Measurements from ENCODE around the gene MORC1. TPM values are rescaled to one million over a fixed set of nuclear protein-coding genes. Genes with fewer than 3 reads are reported as not detected.

Gene MORC1
- total RNA-seq, 1 experiment from 2014 or later: not detected

DNA sequence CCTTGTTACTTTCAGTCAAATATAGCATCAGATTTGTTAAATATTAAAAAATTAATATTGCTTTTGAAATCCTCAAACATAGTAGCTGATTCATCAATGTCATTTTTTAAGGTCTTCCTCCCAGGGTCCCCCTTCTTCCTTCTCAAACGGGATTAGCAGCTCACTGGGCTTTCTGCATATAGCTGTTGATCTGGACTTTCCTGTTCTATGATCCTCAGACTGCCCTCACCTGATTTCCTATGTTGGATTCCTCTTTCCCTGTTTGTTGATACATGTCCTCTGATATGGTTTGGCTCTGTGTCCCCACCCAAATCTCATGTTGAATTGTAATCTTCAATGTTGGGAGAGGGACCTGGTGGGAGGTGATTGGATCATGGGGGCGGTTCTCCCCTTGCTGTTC is 170.1 kb downstream of the MORC1 start:
- H3K27me3 ChIP-seq (replicated peaks; ENCODE audit: control insufficient read depth, insufficient read depth, low read length): no peaks in the 10 kb centered on the region
- no peaks in the 10 kb centered on the region for H3K27me3 Mint-ChIP-seq (ENCODE audit: insufficient read depth, unreplicated experiment)
- H3K36me3 Mint-ChIP-seq (ENCODE audit: insufficient read depth, unreplicated experiment): no peaks in the 10 kb centered on the region
- peaks cover 10% of the 10 kb centered on the region for H3K9me3 Mint-ChIP-seq (ENCODE audit: unreplicated experiment)
- CTCF ChIA-PET: no interaction called here
- peaks cover 12% of the 10 kb centered on the region for H3K4me1 Mint-ChIP-seq (ENCODE audit: low read depth, unreplicated experiment)
- POLR2A ChIA-PET: no interaction called here
- no peak overlapping the region for H3K4me3 ChIP-seq (ENCODE audit: low read depth, low read length)
- H3K4me1 ChIP-seq: peaks cover 8% of the 10 kb centered on the region
- H3K4me3 Mint-ChIP-seq (ENCODE audit: unreplicated experiment): no peak overlapping the region
- H3K27ac Mint-ChIP-seq (ENCODE audit: unreplicated experiment): peak overlapping the region; percentile 60
- no peak for DNase-seq
- TF ChIP-seq, protein P1, sequence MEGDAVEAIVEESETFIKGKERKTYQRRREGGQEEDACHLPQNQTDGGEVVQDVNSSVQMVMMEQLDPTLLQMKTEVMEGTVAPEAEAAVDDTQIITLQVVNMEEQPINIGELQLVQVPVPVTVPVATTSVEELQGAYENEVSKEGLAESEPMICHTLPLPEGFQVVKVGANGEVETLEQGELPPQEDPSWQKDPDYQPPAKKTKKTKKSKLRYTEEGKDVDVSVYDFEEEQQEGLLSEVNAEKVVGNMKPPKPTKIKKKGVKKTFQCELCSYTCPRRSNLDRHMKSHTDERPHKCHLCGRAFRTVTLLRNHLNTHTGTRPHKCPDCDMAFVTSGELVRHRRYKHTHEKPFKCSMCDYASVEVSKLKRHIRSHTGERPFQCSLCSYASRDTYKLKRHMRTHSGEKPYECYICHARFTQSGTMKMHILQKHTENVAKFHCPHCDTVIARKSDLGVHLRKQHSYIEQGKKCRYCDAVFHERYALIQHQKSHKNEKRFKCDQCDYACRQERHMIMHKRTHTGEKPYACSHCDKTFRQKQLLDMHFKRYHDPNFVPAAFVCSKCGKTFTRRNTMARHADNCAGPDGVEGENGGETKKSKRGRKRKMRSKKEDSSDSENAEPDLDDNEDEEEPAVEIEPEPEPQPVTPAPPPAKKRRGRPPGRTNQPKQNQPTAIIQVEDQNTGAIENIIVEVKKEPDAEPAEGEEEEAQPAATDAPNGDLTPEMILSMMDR (IDR thresholded peaks at IDR 0.05; ENCODE audit: insufficient read depth in 1 of 2, low read depth in 1 of 2, low read length in 1 of 2, severe bottlenecking in 1 of 2, unreplicated experiment in 1 of 2): no peak
- no peaks in the 10 kb centered on the region for H3K36me3 ChIP-seq (ENCODE audit: control insufficient read depth, insufficient read depth, low read length)
- no peaks in the 10 kb centered on the region; the same call in 1 of the 2 replicates for H3K9me3 ChIP-seq
- intact Hi-C loops (cut with micrococcal nuclease; ENCODE audit: unreplicated experiment): loop anchor here (2.0 kb wide), 1 partner anchor 19 kb away; no protein-coding TSS in a partner anchor
- no TSS peak for BruUV-seq (replicated peaks)

DNA sequence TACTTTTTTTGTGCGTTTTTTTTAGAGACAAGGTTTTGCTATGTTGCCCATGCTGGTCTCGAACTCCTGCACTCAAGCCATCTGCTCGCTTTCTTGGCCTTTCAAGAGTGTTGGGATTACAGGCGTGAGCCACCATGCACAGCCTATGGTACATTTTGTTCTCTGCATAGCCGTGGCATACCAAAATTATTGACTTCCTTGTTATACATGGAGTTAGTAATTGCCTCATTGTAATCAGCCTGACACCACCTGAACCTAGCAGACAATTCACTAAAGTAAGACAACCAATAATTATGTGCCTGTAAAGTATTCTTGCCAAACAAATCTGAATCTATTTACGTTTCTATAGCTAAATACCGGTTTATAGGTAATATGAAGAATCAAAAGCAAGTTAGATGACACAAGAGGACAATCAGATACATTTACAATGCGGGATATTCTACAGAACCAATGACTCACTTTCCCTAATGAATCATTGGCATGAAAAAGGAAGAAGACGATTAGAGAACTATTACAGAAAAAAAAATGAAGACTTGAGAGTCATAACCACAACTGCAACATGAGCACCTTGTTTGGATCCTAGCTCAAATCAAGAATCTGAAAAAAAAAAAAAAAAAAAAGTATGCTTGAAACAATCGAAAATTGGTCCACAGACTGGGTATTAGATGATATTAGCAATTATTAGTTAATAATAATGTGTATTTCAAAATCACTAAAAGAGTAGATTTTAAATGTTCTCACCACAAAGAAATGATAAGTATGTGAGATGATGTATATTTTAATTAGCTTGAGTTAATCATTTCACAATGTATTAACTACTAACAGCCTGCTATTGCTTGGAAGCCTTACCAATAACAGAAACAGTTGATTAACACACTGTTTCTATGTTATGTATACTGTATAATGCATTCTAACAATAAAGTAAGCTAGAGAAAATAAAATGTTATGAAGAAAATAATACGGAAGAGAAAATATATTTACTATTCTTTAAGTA is 171.3 kb downstream of the MORC1 start:
- Mint-ChIP-seq H3K4me1 (ENCODE audit: low read depth, unreplicated experiment) (peaks cover 20% of the 10 kb centered on the region), H3K27me3 (ENCODE audit: insufficient read depth, unreplicated experiment) (no peaks in the 10 kb centered on the region), H3K27ac (ENCODE audit: unreplicated experiment) (no peak overlapping the region), H3K36me3 (ENCODE audit: insufficient read depth, unreplicated experiment) (no peaks in the 10 kb centered on the region), H3K9me3 (ENCODE audit: unreplicated experiment) (peaks cover 10% of the 10 kb centered on the region), H3K4me3 (ENCODE audit: unreplicated experiment) (no peak overlapping the region)
- ChIA-PET POLR2A (no interaction called here), CTCF (interaction anchor here (0.6 kb wide), 1 partner anchor 43 kb away, joined by 3 read pairs; no protein-coding TSS in a partner anchor)
- no peak for DNase-seq
- H3K27me3 ChIP-seq (replicated peaks; ENCODE audit: control insufficient read depth, insufficient read depth, low read length): no peaks in the 10 kb centered on the region
- peaks cover 20% of the 10 kb centered on the region for H3K4me1 ChIP-seq
- no peak overlapping the region for H3K4me3 ChIP-seq (ENCODE audit: low read depth, low read length)
- no peaks in the 10 kb centered on the region; the same call in 1 of the 2 replicates for H3K9me3 ChIP-seq
- TF ChIP-seq, protein P1 (IDR thresholded peaks at IDR 0.05; ENCODE audit: insufficient read depth in 1 of 2, low read depth in 1 of 2, low read length in 1 of 2, severe bottlenecking in 1 of 2, unreplicated experiment in 1 of 2): no peak
- H3K36me3 ChIP-seq (ENCODE audit: control insufficient read depth, insufficient read depth, low read length): no peaks in the 10 kb centered on the region
- BruUV-seq (replicated peaks): no TSS peak
- intact Hi-C loops (cut with micrococcal nuclease; ENCODE audit: unreplicated experiment): loop anchor here (2.0 kb wide), 1 partner anchor 18 kb away; no protein-coding TSS in a partner anchor

DNA sequence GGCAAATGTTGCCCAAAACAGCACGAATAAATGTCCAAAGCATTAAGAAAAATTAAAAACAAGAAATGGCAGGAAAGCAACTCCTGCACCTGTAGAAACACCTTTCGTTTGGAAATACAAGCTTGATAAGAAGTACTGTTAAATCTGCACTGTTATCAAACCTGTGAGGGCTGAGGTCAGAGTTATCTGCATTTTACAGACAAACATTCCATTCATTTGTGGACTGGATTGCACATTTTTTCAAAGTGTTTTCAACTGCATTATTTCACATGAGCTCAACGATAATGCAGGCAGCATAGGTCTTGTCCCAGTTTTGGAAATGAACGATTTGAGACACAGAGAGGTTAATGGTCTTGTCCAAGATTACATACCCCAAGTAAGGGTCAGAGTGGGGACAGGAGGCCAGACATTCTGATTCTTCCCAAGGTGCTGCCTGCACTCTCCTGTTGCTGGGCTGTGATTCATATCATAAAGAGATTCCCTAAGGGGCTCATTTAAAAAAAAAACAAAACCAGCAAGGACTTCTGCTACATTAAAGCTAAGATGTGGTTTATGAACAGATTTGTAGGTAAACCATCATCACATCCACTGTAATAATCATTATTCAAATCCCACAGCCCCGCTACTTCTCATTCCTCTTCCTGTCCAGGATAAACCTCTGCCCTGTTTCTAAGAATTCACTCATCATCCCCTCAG is 177.2 kb downstream of the MORC1 start:
- Histone ChIP-seq H3K36me3 (ENCODE audit: control insufficient read depth, insufficient read depth, low read length) (no peaks in the 10 kb centered on the region), H3K9me3 (no peaks in the 10 kb centered on the region; the same call in 1 of the 2 replicates), H3K27me3 (replicated peaks; ENCODE audit: control insufficient read depth, insufficient read depth, low read length) (no peaks in the 10 kb centered on the region), H3K4me1 (peaks cover 41% of the 10 kb centered on the region), H3K4me3 (ENCODE audit: low read depth, low read length) (no peak overlapping the region; the same call in 1 of the 2 replicates)
- DNase-seq: peak; percentile 35 to 42
- POLR2A ChIA-PET: interaction anchor here (0.6 kb wide), 2 partner anchors 24 to 352 kb away, joined by 3 read pairs; partner anchors contain the start of genes CIP2A and DZIP3
- CTCF ChIA-PET: interaction anchor here (0.6 kb wide), 1 partner anchor 78 kb away, joined by 3 read pairs; no protein-coding TSS in a partner anchor
- Mint-ChIP-seq H3K27me3 (ENCODE audit: insufficient read depth, unreplicated experiment) (no peaks in the 10 kb centered on the region), H3K4me1 (ENCODE audit: low read depth, unreplicated experiment) (peaks cover 32% of the 10 kb centered on the region), H3K27ac (ENCODE audit: unreplicated experiment) (peak overlapping the region; percentile 72), H3K9me3 (ENCODE audit: unreplicated experiment) (no peaks in the 10 kb centered on the region), H3K36me3 (ENCODE audit: insufficient read depth, unreplicated experiment) (no peaks in the 10 kb centered on the region), H3K4me3 (ENCODE audit: unreplicated experiment) (peak overlapping the region; percentile 53)
- BruUV-seq (replicated peaks): TSS peak; percentile 79
- intact Hi-C loops (cut with micrococcal nuclease; ENCODE audit: unreplicated experiment): loop anchor here (2.0 kb wide), 1 partner anchor 186 kb away; no protein-coding TSS in a partner anchor
- TF ChIP-seq, protein P1 (IDR thresholded peaks at IDR 0.05; ENCODE audit: insufficient read depth in 1 of 2, low read depth in 1 of 2, low read length in 1 of 2, severe bottlenecking in 1 of 2, unreplicated experiment in 1 of 2): no peak
